HCT116 (cell line): ENCODE results near the gene ZCCHC9. TPM values are rescaled to one million over a fixed set of nuclear protein-coding genes. Genes with fewer than 3 reads are reported as not detected.

ENCODE experiments used
- ATAC-seq: fragments of 200-7000 bp; cut with Tn5 transposase; 2 replicates; pipeline ENCODE4 v1.9.1; 2020; ENCODE audit warnings: mild to moderate bottlenecking, moderate library complexity
- BruUV-seq: library from RNA; stranded (reverse); fragments of 400-500 nt; replicated peaks from 2 replicates; lab custom pipeline; 2021; lab: Mats Ljungman, UMichigan
- CTCF ChIA-PET: fragments of 300-600 bp; sonication (Branson Sonifier 250); formaldehyde crosslinking; loops from one replicate; lab custom pipeline; 2021; ENCODE audit warnings: antibody characterized with exemption; lab: Charles Lee
- POLR2A ChIA-PET: fragments of 300-600, 350-600 bp; sonication (Branson Sonifier 250); formaldehyde crosslinking; loops from one replicate; lab custom pipeline; 2021; ENCODE audit warnings: antibody characterized with exemption; lab: Charles Lee
- RAD21 ChIA-PET, 2 experiments: fragments of 300-600 bp; sonication (Branson Sonifier 250); formaldehyde crosslinking; loops; one replicate each; lab custom pipeline; 2023; ENCODE audit warnings: low total read pairs in 2 of 2; ENCODE audit not compliant: uncharacterized antibody in 2 of 2, unreplicated experiment in 2 of 2, low non-redundant PET in 1 of 2; lab: Charles Lee
- DNase-seq: peaks from one replicate; pipeline ENCODE4 v3.0.0-alpha.2; 2010; ENCODE audit warnings: low read depth, low spot score
- H2AFZ ChIP-seq: fragments of 200-600 bp; shearing (Covaris generic), sonication (generic); 2 replicates; pipeline ENCODE4 v1.6.1; 2017; ENCODE audit warnings: low read depth, mixed run types, mixed read lengths, antibody characterized with exemption, low read length; ENCODE audit not compliant: poor library complexity, severe bottlenecking
- H3K27ac ChIP-seq: 2 replicates; pipeline ENCODE4 v1.5.1; 2012; ENCODE audit warnings: low read depth, low read length
- H3K27me3 ChIP-seq: fragments of 200-600 bp; sonication (generic); 2 replicates; pipeline ENCODE4 v1.6.1; 2016; ENCODE audit warnings: mixed run types, low read length, mixed read lengths; ENCODE audit not compliant: insufficient read depth
- H3K36me3 ChIP-seq, 2 experiments: fragments of 200-500 bp in 1 of 2; fragments of 200-600 bp in 1 of 2; sonication (Bioruptor generic) in 1 of 2; sonication (generic) in 1 of 2; 2 replicates each; pipeline versions ENCODE4 v1.5.1 to v1.6.1; 2014 to 2016; ENCODE audit warnings: low read length in 2 of 2, inconsistent platforms in 1 of 2, mixed read lengths in 1 of 2, mixed run types in 1 of 2; ENCODE audit not compliant: insufficient read depth in 2 of 2, control insufficient read depth in 1 of 2
- H3K4me1 ChIP-seq, 2 experiments: fragments of 200-600 bp in 1 of 2; sonication (generic) in 1 of 2; 2 replicates each; pipeline versions ENCODE4 v1.5.1 to v1.6.1; 2012 to 2017; ENCODE audit warnings: low read length in 2 of 2, inconsistent platforms in 1 of 2, mild to moderate bottlenecking in 1 of 2, mixed read lengths in 1 of 2, mixed run types in 1 of 2, moderate library complexity in 1 of 2; ENCODE audit not compliant: insufficient read depth in 2 of 2, control insufficient read depth in 1 of 2
- H3K4me2 ChIP-seq: fragments of 200-600 bp; sonication (generic); 2 replicates; pipeline ENCODE4 v1.6.1; 2017; ENCODE audit warnings: mixed run types, low read length, mixed read lengths
- H3K4me3 ChIP-seq, 2 experiments: fragments of 200-600 bp in 1 of 2; sonication (generic) in 1 of 2; replicated peaks in 1 of 2; 2 replicates each; pipeline ENCODE4 v1.5.1; 2011 to 2016; ENCODE audit warnings: low read length in 2 of 2, control low read depth in 1 of 2, low read depth in 1 of 2, mild to moderate bottlenecking in 1 of 2, mixed read lengths in 1 of 2, mixed run types in 1 of 2
- H3K79me2 ChIP-seq: fragments of 200-600 bp; sonication (generic); 2 replicates; pipeline ENCODE4 v1.6.1; 2017; ENCODE audit warnings: mild to moderate bottlenecking, mixed run types, low read length, moderate library complexity, mixed read lengths; ENCODE audit not compliant: insufficient read depth
- H3K9ac ChIP-seq: fragments of 200-600 bp; sonication (generic); 2 replicates; pipeline ENCODE4 v1.6.1; 2016; ENCODE audit warnings: low read length, mixed read lengths
- H3K9me2 ChIP-seq: fragments of 200-600 bp; sonication (generic), shearing (Covaris generic); 2 replicates; pipeline ENCODE4 v1.6.1; 2017; ENCODE audit warnings: mixed run types, mild to moderate bottlenecking, moderate library complexity; ENCODE audit not compliant: insufficient read depth
- H3K9me3 ChIP-seq, 2 experiments: fragments of 200-500 bp in 1 of 2; fragments of 200-600 bp in 1 of 2; sonication (Bioruptor generic) in 1 of 2; sonication (generic) in 1 of 2; 2 replicates each; pipeline ENCODE4 v1.6.1; 2014 to 2017; ENCODE audit warnings: low read length in 2 of 2, mixed read lengths in 2 of 2, inconsistent platforms in 1 of 2, low read depth in 1 of 2, mild to moderate bottlenecking in 1 of 2, mixed run types in 1 of 2, moderate library complexity in 1 of 2; ENCODE audit not compliant: control insufficient read depth in 1 of 2, insufficient read depth in 1 of 2
- H4K20me1 ChIP-seq: fragments of 200-600 bp; sonication (generic), shearing (Covaris generic); 2 replicates; pipeline ENCODE4 v1.6.1; 2017; ENCODE audit warnings: mixed run types, mild to moderate bottlenecking, moderate library complexity; ENCODE audit not compliant: insufficient read depth
- CBX3 ChIP-seq: IDR thresholded peaks from 2 replicates; pipeline ENCODE4 v1.6.1; 2012; ENCODE audit warnings: low read depth
- CEBPB ChIP-seq: IDR thresholded peaks from 2 replicates; pipeline ENCODE4 v1.6.1; 2012; ENCODE audit warnings: low read depth
- CTCF ChIP-seq, 3 experiments: fragments of 200-600 bp in 1 of 3; sonication (generic) in 1 of 3; IDR thresholded peaks in 2 of 3; conservative IDR thresholded peaks in 1 of 3; 2 replicates each; pipeline ENCODE4 v1.5.1; 2012 to 2017; ENCODE audit warnings: low read depth in 2 of 3, low read length in 2 of 3, antibody characterized with exemption in 1 of 3, borderline replicate concordance in 1 of 3, control low read depth in 1 of 3, mild to moderate bottlenecking in 1 of 3, mixed read lengths in 1 of 3, mixed run types in 1 of 3, moderate library complexity in 1 of 3; ENCODE audit not compliant: insufficient read depth in 1 of 3
- MAX ChIP-seq: IDR thresholded peaks from 2 replicates; pipeline ENCODE4 v1.6.1; 2012
- POLR2AphosphoS5 ChIP-seq: IDR thresholded peaks from 2 replicates; pipeline ENCODE4 v1.6.1; 2011; ENCODE audit warnings: mild to moderate bottlenecking, low read depth, low read length, moderate library complexity
- REST ChIP-seq: IDR thresholded peaks from 2 replicates; pipeline ENCODE4 v1.6.1; 2012; ENCODE audit warnings: low read depth
- SIN3A ChIP-seq: IDR thresholded peaks from 2 replicates; pipeline ENCODE4 v1.6.1; 2012; ENCODE audit warnings: low read depth
- SRF ChIP-seq: IDR thresholded peaks from 2 replicates; pipeline ENCODE4 v1.6.1; 2012; ENCODE audit warnings: low read depth
- intact Hi-C: fragments of 100-400 bp; cut with micrococcal nuclease; formaldehyde crosslinking; loops from 2 replicates; pipeline ENCODE4 v1.10.0; 2022
- total RNA-seq: library from RNA; stranded (reverse); gene quantifications from one replicate; pipeline ENCODE4 v1.2.1, GENCODE V29; 2021; ENCODE audit not compliant: unreplicated experiment

Gene ZCCHC9
- total RNA-seq, 1 experiment from 2014 or later, result 33.7 TPM

GRCh38 chr5:81315830-81316229 is 14.4 kb downstream of the ZCCHC9 start:
- Histone ChIP-seq H3K9me2 (no peaks in the 10 kb centered on the region), H3K4me3 (no peak overlapping the region), H3K79me2 (no peaks in the 10 kb centered on the region), H2AFZ (no peak overlapping the region), H3K4me1 (no peaks in the 10 kb centered on the region), H3K36me3 (peaks cover 9 to 18% of the 10 kb centered on the region in 2 experiments; a peak in 3 of 4 replicates), H3K9me3 (no peaks in the 10 kb centered on the region), H3K4me2 (no peak overlapping the region), H4K20me1 (no peaks in the 10 kb centered on the region), H3K9ac (no peak overlapping the region), H3K27ac (no peak overlapping the region), H3K27me3 (no peaks in the 10 kb centered on the region)
- ChIA-PET CTCF (no interaction called here), POLR2A (interaction anchor here (1.0 kb wide), 1 partner anchor 13 kb away, joined by 5 read pairs; no protein-coding TSS in a partner anchor), RAD21 (no interaction called here)
- no TSS peak for BruUV-seq
- ATAC-seq (no peak), DNase-seq (no peak)
- TF ChIP-seq POLR2AphosphoS5 (no peak), SRF (no peak), REST (no peak), SIN3A (no peak), CTCF (IDR thresholded peaks at IDR 0.05 in 2 of 3, conservative IDR thresholded peaks at IDR 0.05 in 1 of 3; ENCODE audit: borderline replicate concordance in 1 of 3, insufficient read depth in 1 of 3, low read depth in 2 of 3, low read length in 2 of 3) (no peak), CEBPB (no peak), MAX (no peak), CBX3 (no peak)
- intact Hi-C loops, result no loop called here
